Thoracic aorta endothelial cell (primary cell): ENCODE results near the gene MRPS18B. TPM values are rescaled to one million over a fixed set of nuclear protein-coding genes. Genes with fewer than 3 reads are reported as not detected.

Source experiments
- small RNA-seq: library from RNA; depleted of rRNA; stranded (forward); fragments of <200 nt; gene quantifications from one replicate; pipeline ENCODE3, GENCODE V24; 2012
- total RNA-seq: library from RNA; depleted of rRNA; stranded (reverse); fragments of >200 nt; gene quantifications from 2 replicates; pipeline ENCODE4 v1.2.3, GENCODE V29; 2012

Gene MRPS18B
- total RNA-seq, result 54.4 and 71.4 TPM in 2 replicates

GRCh38 chr6:30617565-30618269 is at the start of gene MRPS18B:
TSS of gene MRPS18B (plus strand) at chr6:30617840. CDS start at chr6:30617866, 26 bp downstream.

GRCh38 chr6:30571075-30571761 is 46.4 kb upstream of the MRPS18B start, which contains the start of gene ABCF1:
TSS of gene ABCF1 (plus strand) at chr6:30571442. CDS start at chr6:30571488, 46 bp downstream.

GRCh38 chr6:30616811-30617564 is 652 bp upstream of the MRPS18B start, which contains the start of gene PPP1R10:
TSS of gene PPP1R10 (minus strand) at chr6:30617243. CDS start at chr6:30609944, 7,299 bp downstream.

GRCh38 chr6:30626484-30627366 is 9.1 kb downstream of the MRPS18B start, which contains the start of gene ATAT1:
TSS of gene ATAT1 (plus strand) at chr6:30626874.

GRCh38 chr6:30646450-30647241 is 29.0 kb downstream of the MRPS18B start, which contains the start of gene C6orf136:
TSS of gene C6orf136 (plus strand) at chr6:30647133. CDS start at chr6:30647232, 99 bp downstream.

GRCh38 chr6:30672445-30673253 is 55.0 kb downstream of the MRPS18B start, which contains the start of gene DHX16:
TSS of gene DHX16 (minus strand) at chr6:30673006. CDS start at chr6:30672841, 165 bp downstream.

Small RNA genes within 50 kb of the gene (small RNA-seq; reads per million reads assigned to genes)
- gene MIR877, result 0.28 reads per million

Other genes with a start within 250 kb of the MRPS18B start
- gene HLA-E, start 128.3 kb upstream of the MRPS18B start, total RNA-seq, result 395 and 418 TPM in 2 replicates
- gene GNL1, start 61.4 kb upstream of the MRPS18B start, total RNA-seq, result 37.1 and 42.9 TPM in 2 replicates
- gene PRR3, start 60.5 kb upstream of the MRPS18B start, total RNA-seq, result 9.3 and 10.2 TPM in 2 replicates
- 44.9 and 53.9 TPM in 2 replicates for gene ABCF1, start 46.4 kb upstream of the MRPS18B start, total RNA-seq
- gene PPP1R10, start 597 bp upstream of the MRPS18B start, total RNA-seq, result 54.2 and 58.6 TPM in 2 replicates
- gene ATAT1, start 9.0 kb downstream of the MRPS18B start, total RNA-seq, result 6.0 and 6.5 TPM in 2 replicates
- 3.8 and 9.6 TPM in 2 replicates for gene C6orf136, start 29.3 kb downstream of the MRPS18B start, total RNA-seq
- 35.5 and 38.6 TPM in 2 replicates for gene DHX16, start 55.2 kb downstream of the MRPS18B start, total RNA-seq
- 76.3 and 96.5 TPM in 2 replicates for gene PPP1R18, start 68.8 kb downstream of the MRPS18B start, total RNA-seq
- 5.9 and 13.1 TPM in 2 replicates for gene NRM, start 73.1 kb downstream of the MRPS18B start, total RNA-seq
- 12.0 and 18.2 TPM in 2 replicates for gene MDC1, start 99.4 kb downstream of the MRPS18B start, total RNA-seq
- gene TUBB, start 102.5 kb downstream of the MRPS18B start, total RNA-seq, result 774 and 1,036 TPM in 2 replicates
- 63.7 and 71.4 TPM in 2 replicates for gene FLOT1, start 124.8 kb downstream of the MRPS18B start, total RNA-seq
- 113 and 169 TPM in 2 replicates for gene IER3, start 126.7 kb downstream of the MRPS18B start, total RNA-seq